HepG2 (cell line): ENCODE data around the gene FAM168A. TPM values are rescaled to one million over a fixed set of nuclear protein-coding genes. Genes with fewer than 3 reads are reported as not detected.

Experiments used
- ATAC-seq: fragments of 200-7000 bp; cut with Tn5 transposase; 3 replicates; pipeline ENCODE4 v1.9.1; 2020; ENCODE audit warnings: mild to moderate bottlenecking, moderate library complexity
- BruUV-seq: library from RNA; stranded (reverse); fragments of 400-500 nt; replicated peaks from 2 replicates; lab custom pipeline; 2021; lab: Mats Ljungman, UMichigan
- CTCF ChIA-PET: fragments of 300-600 bp; formaldehyde crosslinking; extraction: SDS; loops from one replicate; lab custom pipeline; 2021; ENCODE audit warnings: low total read pairs, inconsistent platforms, low intra/inter-chr PET ratio; lab: Yijun Ruan, JAX
- POLR2A ChIA-PET: fragments of 350-600 bp; sonication (Branson Sonifier 250); formaldehyde crosslinking; loops from one replicate; lab custom pipeline; 2020; ENCODE audit warnings: antibody characterized with exemption, inconsistent platforms; lab: Yijun Ruan, JAX
- DNase-seq: peaks from one replicate; pipeline ENCODE4 v3.0.0-alpha.2; 2015; ENCODE audit warnings: low spot score
- FAIRE-seq: peaks from 3 replicates; lab custom pipeline; 2011; peaks lifted over from hg19 to GRCh38; lab: Jason Lieb, UNC
- H2AFZ ChIP-seq: one replicate; pipeline ENCODE4 v1.6.1; 2011; ENCODE audit warnings: low read length, inconsistent platforms
- H3K27ac ChIP-seq: fragments of 300-600 bp; 3 replicates; pipeline ENCODE4 v1.8.0; 2011; ENCODE audit warnings: mixed run types, mild to moderate bottlenecking, mixed read lengths, low read length, inconsistent platforms; ENCODE audit not compliant: insufficient read depth; ENCODE audit errors: extremely low read length
- H3K27me3 ChIP-seq, 2 experiments: fragments of 200-600 bp in 1 of 2; 2 replicates in 1 of 2; 3 replicates in 1 of 2; pipeline versions ENCODE4 v1.6.0 to v1.8.0; 2011; ENCODE audit warnings: low read length in 2 of 2, mild to moderate bottlenecking in 2 of 2, moderate library complexity in 2 of 2, inconsistent platforms in 1 of 2; ENCODE audit not compliant: insufficient read depth in 2 of 2, control insufficient read depth in 1 of 2
- H3K36me3 ChIP-seq, 2 experiments: fragments of 200-600 bp in 1 of 2; replicated peaks in 1 of 2; 2 replicates in 1 of 2; 3 replicates in 1 of 2; pipeline versions ENCODE4 v1.5.1 to v1.8.0; 2011; ENCODE audit warnings: low read length in 2 of 2, inconsistent platforms in 1 of 2; ENCODE audit not compliant: insufficient read depth in 2 of 2, control insufficient read depth in 1 of 2
- H3K4me1 ChIP-seq: 2 replicates; pipeline ENCODE4 v1.5.1; 2012; ENCODE audit warnings: low read length, inconsistent platforms; ENCODE audit not compliant: insufficient read depth
- H3K4me2 ChIP-seq: 2 replicates; pipeline ENCODE4 v1.6.0; 2011; ENCODE audit warnings: low read depth, low read length, inconsistent platforms
- H3K4me3 ChIP-seq, 3 experiments: fragments of 200-600 bp in 1 of 3; sonication (generic), shearing (Covaris generic) in 1 of 3; replicated peaks in 1 of 3; 2 replicates each; pipeline ENCODE4 v1.5.1; 2011 to 2016; ENCODE audit warnings: low read length in 3 of 3, inconsistent platforms in 2 of 3, low read depth in 2 of 3, mild to moderate bottlenecking in 2 of 3, control low read depth in 1 of 3, mixed read lengths in 1 of 3; ENCODE audit not compliant: insufficient read depth in 1 of 3
- H3K79me2 ChIP-seq: one replicate; pipeline ENCODE4 v1.6.1; 2011; ENCODE audit warnings: low read length, inconsistent platforms; ENCODE audit not compliant: insufficient read depth
- H3K9ac ChIP-seq: 2 replicates; pipeline ENCODE4 v1.6.0; 2011; ENCODE audit warnings: mild to moderate bottlenecking, low read depth, low read length, inconsistent platforms; ENCODE audit not compliant: insufficient read depth
- H3K9me3 ChIP-seq: 2 replicates; pipeline ENCODE4 v1.5.1; 2012; ENCODE audit warnings: mild to moderate bottlenecking, low read length
- H4K20me1 ChIP-seq: 2 replicates; pipeline ENCODE4 v1.6.0; 2011; ENCODE audit warnings: inconsistent platforms, mild to moderate bottlenecking, low read length, moderate library complexity; ENCODE audit not compliant: insufficient read depth
- ARID4A ChIP-seq: sonication (generic); formaldehyde crosslinking; IDR thresholded peaks from 2 replicates; pipeline ENCODE4 v1.5.0; 2020; ENCODE audit warnings: mild to moderate bottlenecking, missing genetic modification reagents, borderline replicate concordance
- ATM ChIP-seq: fragments of 450-650 bp; IDR thresholded peaks from 2 replicates; pipeline ENCODE4 v1.7.1; 2017; ENCODE audit warnings: mild to moderate bottlenecking, borderline replicate concordance
- BRD4 ChIP-seq: sonication (generic); formaldehyde crosslinking; IDR thresholded peaks from 2 replicates; pipeline ENCODE4 v1.4.0; 2020; ENCODE audit warnings: missing genetic modification reagents
- CREB1 ChIP-seq, 2 experiments: fragments of 450-650 bp in 1 of 2; IDR thresholded peaks; 2 replicates each; pipeline ENCODE4 v1.6.1; 2016 to 2017; ENCODE audit warnings: control low read depth in 1 of 2, mild to moderate bottlenecking in 1 of 2, missing compliant biosample characterization in 1 of 2, missing genetic modification characterization in 1 of 2
- ETV5 ChIP-seq: IDR thresholded peaks from 2 replicates; pipeline ENCODE4 v1.6.1; 2018; ENCODE audit warnings: missing biosample characterization, missing genetic modification reagents, inconsistent platforms, borderline replicate concordance
- FOSL2 ChIP-seq: sonication (generic); formaldehyde crosslinking; IDR thresholded peaks from 2 replicates; pipeline ENCODE4 v1.4.0; 2020; ENCODE audit warnings: missing genetic modification reagents
- FOXO4 ChIP-seq: sonication (generic); formaldehyde crosslinking; conservative IDR thresholded peaks from 2 replicates; pipeline ENCODE4 v1.8.1; 2023; ENCODE audit warnings: missing genetic modification reagents
- IKZF5 ChIP-seq: IDR thresholded peaks from 2 replicates; pipeline ENCODE4 v1.6.1; 2018; ENCODE audit warnings: missing genetic modification reagents, mild to moderate bottlenecking, missing compliant biosample characterization
- PBX2 ChIP-seq: IDR thresholded peaks from 2 replicates; pipeline ENCODE4 v1.6.1; 2016; ENCODE audit warnings: control low read depth
- RBAK ChIP-seq: sonication (generic); formaldehyde crosslinking; IDR thresholded peaks from 2 replicates; pipeline ENCODE4 v1.5.1; 2020; ENCODE audit warnings: mild to moderate bottlenecking, missing genetic modification reagents
- RXRB ChIP-seq: IDR thresholded peaks from 2 replicates; pipeline ENCODE4 v1.6.1; 2016; ENCODE audit warnings: borderline replicate concordance, missing genetic modification reagents, missing compliant biosample characterization
- ZNF101 ChIP-seq: sonication (generic); formaldehyde crosslinking; IDR thresholded peaks from 2 replicates; pipeline ENCODE4 v1.4.0; 2020; ENCODE audit warnings: mild to moderate bottlenecking, low read depth, missing genetic modification reagents, borderline replicate concordance
- ZNF20 ChIP-seq: sonication (generic); formaldehyde crosslinking; IDR thresholded peaks from 2 replicates; pipeline ENCODE4 v1.4.0; 2020; ENCODE audit warnings: mild to moderate bottlenecking, moderate library complexity, missing genetic modification reagents
- ZNF337 ChIP-seq: sonication (generic); formaldehyde crosslinking; IDR thresholded peaks from 2 replicates; pipeline ENCODE4 v1.5.1; 2020; ENCODE audit warnings: missing genetic modification reagents, low read depth, mild to moderate bottlenecking, borderline replicate concordance
- WGBS: methylation state at CpG from one replicate; pipeline ENCODE4 v1.1.6; 2017; ENCODE audit warnings: low lambda C conversion rate; 5-methylcytosine and 5-hydroxymethylcytosine counted together
- in situ Hi-C: cut with HindIII; loops from 2 replicates; pipeline ENCODE4 v1.10.0; 2017; ENCODE audit warnings: low pct_unique_long_range_greater_than_20kb; ENCODE audit not compliant: extremely low pct_ligation_motif_present
- intact Hi-C: fragments of 100-400 bp; cut with micrococcal nuclease; formaldehyde crosslinking; loops from one replicate; pipeline ENCODE4 v1.10.0; 2022; ENCODE audit not compliant: unreplicated experiment
- polyA plus RNA-seq, 8 experiments: library from polyadenylated mRNA; depleted of rRNA in 3 of 8; stranded (reverse) in 7 of 8; unstranded in 1 of 8; fragments of >200 nt; fragmentation: Illumina TruSeq in 4 of 8; extraction: Trizol in 4 of 8; gene quantifications; 2 replicates each; pipeline versions ENCODE4 v1.2.1 to v1.2.3, GENCODE V29; 2011 to 2016; ENCODE audit warnings: low read depth in 4 of 8, missing spikeins in 1 of 8, mixed read lengths in 1 of 8; ENCODE audit not compliant: insufficient read depth in 1 of 8
- total RNA-seq, 5 experiments: library from RNA; depleted of rRNA; stranded (reverse); fragments of >200 nt; fragmentation: Illumina TruSeq; extraction: Trizol; gene quantifications; 2 replicates each; pipeline ENCODE4 v1.2.3, GENCODE V29; 2016; ENCODE audit warnings: low read depth in 1 of 5

Gene FAM168A
- total and polyA plus RNA-seq, 2 of the 13 experiments (the other 11 are each of a cell fraction or from before 2014, with no cell fraction given) = 13.9 to 15.8 TPM

- TF ChIP-seq IKZF5 (CRISPR knock-in tag) = no peak
- no peak for TF ChIP-seq ZNF20 (CRISPR knock-in tag)
- TF ChIP-seq FOXO4 (CRISPR knock-in tag) = no peak
- no peak for TF ChIP-seq PBX2
Measured at GRCh38 chr11:73592640-73593039, 5.3 kb downstream of the FAM168A start (continued).

GRCh38 chr11:73591743-73592142 is 6.2 kb downstream of the FAM168A start:
- in situ Hi-C loops = no loop called here
- no peak for FAIRE-seq
- DNase-seq = no peak
- Histone ChIP-seq H3K4me2 (no peak overlapping the region), H3K9me3 (no peaks in the 10 kb centered on the region), H3K27ac (no peak overlapping the region), H3K4me1 (peaks cover 35% of the 10 kb centered on the region), H3K27me3 (no peaks in the 10 kb centered on the region), H4K20me1 (no peaks in the 10 kb centered on the region), H3K79me2 (peaks cover 46% of the 10 kb centered on the region), H3K9ac (no peak overlapping the region), H3K36me3 (no peaks in the 10 kb centered on the region), H3K4me3 (no peak overlapping the region), H2AFZ (no peak overlapping the region)
- 89% methylated on average over 4 of the region's 4 CpGs for WGBS
- CTCF ChIA-PET = no interaction called here
- ATAC-seq = no peak
- POLR2A ChIA-PET = no interaction called here
- intact Hi-C loops = no loop called here
- no TSS peak for BruUV-seq
- no peak for TF ChIP-seq ARID4A
- TF ChIP-seq BRD4 (CRISPR knock-in tag) = no peak
- TF ChIP-seq RXRB (CRISPR knock-in tag) = no peak
- TF ChIP-seq ZNF101 (CRISPR knock-in tag) = no peak
- TF ChIP-seq FOSL2 (CRISPR knock-in tag) = no peak
- no peak for TF ChIP-seq CREB1 (IDR thresholded peaks at IDR 0.05)
- TF ChIP-seq CREB1 (CRISPR knock-in tag; IDR thresholded peaks at IDR 0.05) = no peak
- no peak for TF ChIP-seq RBAK (CRISPR knock-in tag)
- no peak for TF ChIP-seq ZNF337 (CRISPR knock-in tag)
- no peak for TF ChIP-seq ETV5 (CRISPR knock-in tag)
- no peak for TF ChIP-seq ATM
